Gastrocnemius medialis (tissue), 4 donors: ENCODE measurements around the gene ART5. TPM values are rescaled to one million over a fixed set of nuclear protein-coding genes. Genes with fewer than 3 reads are reported as not detected.

Experiments used
- ATAC-seq, 2 donors: fragments of 150-250 bp; one replicate each; pipeline ENCODE4 v1.9.1; 2016
- DNase-seq, 2 donors: peaks; one replicate each; pipeline ENCODE4 v3.0.0-alpha.2; 2019
- H3K27ac ChIP-seq, 4 donors: fragments of 200-600 bp; sonication (generic); 1 replicate in 1 of 4; 2 replicates in 3 of 4; pipeline ENCODE4 v1.5.1; 2016 to 2018; ENCODE audit warnings: mild to moderate bottlenecking in 2 of 4, moderate library complexity in 1 of 4
- H3K27me3 ChIP-seq, 3 donors: fragments of 200-600 bp; sonication (generic) in 2 of 3; 1 replicate in 1 of 3; 2 replicates in 2 of 3; pipeline versions ENCODE4 v1.5.1 to v1.6.0; 2016 to 2019; ENCODE audit warnings: mild to moderate bottlenecking in 1 of 3, moderate library complexity in 1 of 3
- H3K36me3 ChIP-seq, 2 donors: fragments of 200-600 bp; sonication (generic) in 1 of 2; one replicate each; pipeline ENCODE4 v1.5.1; 2017 to 2018
- H3K4me1 ChIP-seq, 2 donors: fragments of 200-600 bp; sonication (generic) in 1 of 2; one replicate each; pipeline ENCODE4 v1.5.1; 2016 to 2017; ENCODE audit warnings: mild to moderate bottlenecking in 2 of 2
- H3K4me3 ChIP-seq, 4 donors: fragments of 200-600 bp; sonication (generic) in 3 of 4; 1 replicate in 1 of 4; 2 replicates in 3 of 4; pipeline ENCODE4 v1.5.1; 2016 to 2019; ENCODE audit warnings: mild to moderate bottlenecking in 2 of 4
- H3K9me3 ChIP-seq, 3 donors: fragments of 200-600 bp; sonication (generic) in 2 of 3; 1 replicate in 1 of 3; 2 replicates in 2 of 3; pipeline ENCODE4 v1.5.1; 2016 to 2019
- CTCF ChIP-seq, 5 experiments: fragments of 450-650 bp in 3 of 5; fragments of 200-600 bp in 2 of 5; sonication (generic) in 2 of 5; IDR thresholded peaks in 4 of 5; conservative IDR thresholded peaks in 1 of 5; 1 replicate in 4 of 5; 2 replicates in 1 of 5; pipeline ENCODE4 v1.5.1; 2016 to 2019; ENCODE audit warnings: antibody characterized with exemption in 5 of 5, mild to moderate bottlenecking in 3 of 5, moderate library complexity in 3 of 5
- POLR2A ChIP-seq, 2 donors: fragments of 450-650 bp; IDR thresholded peaks; one replicate each; pipeline ENCODE4 v1.6.1; 2017; ENCODE audit warnings: antibody characterized with exemption in 2 of 2, mild to moderate bottlenecking in 2 of 2, moderate library complexity in 2 of 2
- in situ Hi-C, 4 donors: fragments of 200-750 bp; cut with MboI; loops; one replicate each; pipeline versions ENCODE4 v1.15.0 to v1.8.0; 2017; ENCODE audit warnings: low sequenced_read_pairs in 4 of 4
- intact Hi-C: fragments of 100-400 bp; cut with DNase I; formaldehyde crosslinking; loops from one replicate; pipeline ENCODE4 v1.15.1; 2023; ENCODE audit warnings: low total_unique reads
- total RNA-seq, 4 donors: library from RNA; depleted of rRNA; stranded (reverse); fragments of >200 nt; gene quantifications; one replicate each; pipeline versions ENCODE4 v1.1.0 to v1.2.3, GENCODE V29; 2016

The ART5 gene
- total RNA-seq, 4 donors from 2014 or later = 1.1 to 8.5 (median 2.2) TPM

- Histone ChIP-seq H3K36me3 (no peaks in the 10 kb centered on the region), H3K27ac (no peak overlapping the region), H3K4me3 (no peak overlapping the region), H3K27me3 (no peaks in the 10 kb centered on the region), H3K4me1 (no peaks in the 10 kb centered on the region), H3K9me3 (no peaks in the 10 kb centered on the region)
- ATAC-seq (no peak), DNase-seq (no peak)
- in situ Hi-C loops (no loop called here), intact Hi-C loops (no loop called here)
- TF ChIP-seq POLR2A (IDR thresholded peaks at IDR 0.05) (no peak), CTCF (IDR thresholded peaks at IDR 0.05 in 4 of 5, conservative IDR thresholded peaks at IDR 0.05 in 1 of 5) (no peak)
These were observed 4.6 kb downstream of the ART5 start for GRCh38 chr11:3637201-3637600.

- in situ Hi-C loops = no loop called here
- no peaks in the 10 kb centered on the region for H3K27me3 ChIP-seq
- ATAC-seq (no peak), DNase-seq (no peak)
- H3K9me3 ChIP-seq = no peaks in the 10 kb centered on the region
- H3K4me3 ChIP-seq = no peak overlapping the region
- H3K4me1 ChIP-seq = no peaks in the 10 kb centered on the region
- H3K36me3 ChIP-seq = no peaks in the 10 kb centered on the region
- TF ChIP-seq POLR2A (IDR thresholded peaks at IDR 0.05) = no peak
- no peak overlapping the region for H3K27ac ChIP-seq
- intact Hi-C loops = no loop called here
These were observed 6.0 kb downstream of the ART5 start for GRCh38 chr11:3635641-3636375.

- intact Hi-C loops (no loop called here), in situ Hi-C loops (no loop called here)
- no peak overlapping the region for H3K27ac ChIP-seq
These were observed 9.6 kb downstream of the ART5 start for GRCh38 chr11:3632070-3632660.

GRCh38 chr11:3631331-3631730 lies 10.5 kb downstream of the ART5 start:
- ATAC-seq = no peak
- H3K4me3 ChIP-seq = no peak overlapping the region
- in situ Hi-C loops = no loop called here
- no peaks in the 10 kb centered on the region for H3K27me3 ChIP-seq
- H3K27ac ChIP-seq = no peak overlapping the region
- H3K9me3 ChIP-seq = no peaks in the 10 kb centered on the region
- no peaks in the 10 kb centered on the region for H3K4me1 ChIP-seq
- no peaks in the 10 kb centered on the region for H3K36me3 ChIP-seq
- intact Hi-C loops = no loop called here
- no peak for DNase-seq
- TF ChIP-seq CTCF (IDR thresholded peaks at IDR 0.05 in 4 of 5, conservative IDR thresholded peaks at IDR 0.05 in 1 of 5) (no peak), POLR2A (IDR thresholded peaks at IDR 0.05) (no peak)

More at GRCh38 chr11:3632070-3632660, 9.6 kb downstream of the ART5 start:
- Histone ChIP-seq H3K4me3 (no peak overlapping the region), H3K4me1 (no peaks in the 10 kb centered on the region), H3K27me3 (no peaks in the 10 kb centered on the region), H3K9me3 (no peaks in the 10 kb centered on the region), H3K36me3 (no peaks in the 10 kb centered on the region)
- TF ChIP-seq POLR2A (IDR thresholded peaks at IDR 0.05) (no peak), CTCF (IDR thresholded peaks at IDR 0.05 in 4 of 5, conservative IDR thresholded peaks at IDR 0.05 in 1 of 5) (no peak)
- ATAC-seq (no peak), DNase-seq (no peak)

GRCh38 chr11:3627291-3627690 lies 14.5 kb downstream of the ART5 start:
- ATAC-seq = peak in 1 of 2 donors; percentile 28
- in situ Hi-C loops = no loop called here
- Histone ChIP-seq H3K4me1 (no peaks in the 10 kb centered on the region), H3K9me3 (no peaks in the 10 kb centered on the region), H3K36me3 (no peaks in the 10 kb centered on the region), H3K27me3 (no peaks in the 10 kb centered on the region), H3K4me3 (no peak overlapping the region), H3K27ac (no peak overlapping the region)
- intact Hi-C loops = no loop called here
- no peak for DNase-seq
- TF ChIP-seq POLR2A (IDR thresholded peaks at IDR 0.05) (no peak), CTCF (IDR thresholded peaks at IDR 0.05 in 4 of 5, conservative IDR thresholded peaks at IDR 0.05 in 1 of 5) (no peak)
